GM12873 (cell line): Measurements from ENCODE around the gene RERE.

ENCODE experiments used
- CTCF ChIP-seq: IDR thresholded peaks from 2 replicates; pipeline ENCODE4 v1.5.1; 2012; ENCODE audit warnings: low read depth, mild to moderate bottlenecking, moderate library complexity, low read length, control low read depth; ENCODE audit not compliant: insufficient read depth; ENCODE audit errors: missing control alignments

Gene RERE

DNA sequence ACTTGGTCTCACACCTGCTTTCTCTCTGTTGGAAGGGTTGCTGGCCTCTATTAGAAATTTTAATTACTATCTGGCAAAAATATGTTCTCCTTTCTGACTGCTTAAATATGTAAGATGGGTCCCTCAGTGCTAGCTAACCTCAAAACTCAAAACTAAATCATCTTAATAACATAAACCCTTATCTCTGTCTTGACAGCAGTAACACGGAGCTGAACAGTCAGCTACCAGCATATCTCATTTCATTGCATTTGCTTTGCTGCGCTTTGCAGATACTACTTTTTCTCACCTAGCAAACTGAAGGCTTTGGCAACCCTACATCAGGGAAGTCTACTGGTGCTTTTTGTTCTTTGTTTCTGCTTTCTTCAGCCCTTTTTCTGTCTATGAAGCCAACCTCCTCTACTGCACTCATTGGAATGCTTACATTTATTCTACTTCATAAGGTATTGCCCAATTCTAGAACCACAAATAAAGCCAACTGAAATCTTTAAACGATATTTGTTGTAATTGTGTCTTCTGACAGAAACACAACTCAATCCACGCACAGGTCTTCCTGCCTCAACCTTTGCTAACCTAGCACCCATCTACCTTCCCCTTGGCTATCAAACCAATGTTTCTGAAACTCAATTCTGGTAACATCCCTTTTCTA, 95.6 kb downstream of the RERE start:
- TF ChIP-seq CTCF: no peak

- TF ChIP-seq CTCF: no peak
Measured at GRCh38 chr1:8720347-8720746, 97.1 kb downstream of the RERE start.

DNA sequence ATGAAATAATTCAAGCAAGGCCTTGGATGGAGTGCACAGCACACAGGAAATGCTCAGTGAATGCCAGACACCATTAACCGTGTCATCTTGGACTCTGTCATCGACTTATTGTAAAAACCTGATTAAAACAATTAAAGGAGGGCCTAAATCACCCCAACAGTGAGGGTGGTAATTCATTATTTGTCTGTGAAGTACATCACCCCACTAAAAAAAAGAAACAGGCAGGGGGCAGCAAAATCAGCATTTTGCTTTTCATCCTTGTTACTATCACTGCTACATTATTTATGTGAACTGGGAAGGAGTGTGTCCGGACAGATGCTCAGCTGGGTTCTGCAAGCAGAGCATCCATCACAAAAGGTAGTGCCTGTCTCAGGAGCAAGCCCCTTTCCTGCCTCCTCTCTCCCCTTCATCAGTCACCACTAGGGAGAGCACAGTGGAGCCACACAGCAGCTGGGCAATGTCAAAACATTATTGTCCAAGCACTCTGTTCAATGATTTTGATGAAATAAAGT, 98.5 kb downstream of the RERE start:
- peak; percentile 35 for TF ChIP-seq CTCF

- TF ChIP-seq CTCF: no peak
Measured at GRCh38 chr1:8717148-8717547, 100.3 kb downstream of the RERE start.

DNA sequence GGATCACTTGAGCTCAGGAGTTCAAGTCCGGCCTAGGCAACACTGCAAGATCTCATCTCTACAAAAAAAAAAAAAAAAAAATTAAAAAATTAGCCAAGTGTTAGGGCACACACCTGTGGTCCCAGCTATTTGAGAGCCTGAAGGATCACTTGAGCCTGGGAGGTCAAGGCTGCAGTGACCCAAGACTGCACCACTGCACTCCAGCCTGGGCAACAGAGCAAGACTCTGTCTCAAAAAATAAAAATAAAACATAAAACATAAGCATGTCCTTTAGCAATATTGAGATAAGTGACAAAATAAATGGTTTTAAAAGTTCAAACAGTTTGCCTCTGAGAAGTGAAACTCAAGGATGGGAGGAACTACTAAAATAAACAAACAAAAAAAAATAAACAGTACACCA, 101.2 kb downstream of the RERE start:
- no peak for TF ChIP-seq CTCF

DNA sequence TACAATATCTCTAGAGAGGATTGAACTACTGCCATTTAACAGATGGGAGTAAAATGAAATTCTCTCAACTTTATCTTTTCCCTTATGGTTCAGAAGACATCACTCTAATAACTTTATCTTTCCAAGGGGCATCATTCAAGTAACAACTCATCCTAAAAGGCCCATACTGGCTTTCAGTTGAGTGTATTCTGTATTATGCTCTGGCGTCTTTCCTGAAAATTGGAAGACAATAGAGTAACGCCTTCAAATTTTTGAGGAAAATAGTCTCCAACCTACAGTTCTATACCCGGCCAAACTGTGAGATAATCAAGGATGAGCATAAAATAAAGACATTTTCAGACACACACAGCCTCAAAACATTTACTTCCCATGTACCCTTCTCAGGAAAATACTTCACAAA, 103.3 kb downstream of the RERE start:
- no peak for TF ChIP-seq CTCF

GRCh38 chr1:8712413-8713231, 104.8 kb downstream of the RERE start:
- TF ChIP-seq CTCF: no peak
